ENCODE data around the gene RPE65.

DNA sequence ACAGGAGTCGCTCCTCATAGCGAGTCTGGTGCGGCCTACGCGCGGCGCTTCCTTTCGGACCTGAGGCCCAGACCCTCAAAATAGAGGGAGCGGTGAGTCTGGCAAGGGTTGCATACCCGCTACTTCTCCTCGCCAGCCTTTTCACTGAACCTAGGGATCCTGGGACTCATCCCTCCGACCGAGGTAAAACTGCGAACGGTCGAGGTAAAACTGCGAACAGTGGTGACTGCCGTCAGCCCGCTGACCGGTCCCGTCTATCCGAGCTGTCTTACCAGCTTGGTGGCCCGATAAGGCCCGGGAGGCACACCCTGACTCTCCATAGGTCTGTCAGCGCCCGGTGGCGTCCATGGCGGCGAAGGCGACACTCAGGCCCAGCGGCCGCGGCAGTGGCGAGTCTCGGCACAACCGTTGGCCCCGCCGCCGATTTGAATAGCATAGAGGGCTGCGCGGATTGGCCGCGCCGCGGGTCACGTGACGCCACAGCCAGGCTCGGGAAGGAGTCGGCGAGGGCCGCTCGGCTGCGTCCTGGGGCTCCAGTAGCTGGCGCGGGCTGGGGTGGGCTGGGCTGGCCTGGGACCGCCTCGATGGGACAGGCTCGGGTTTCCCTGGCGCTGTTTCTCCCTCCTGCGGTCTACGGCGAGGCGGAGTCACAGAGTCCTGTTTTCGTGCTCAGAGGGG lies 47.1 kb upstream of the RPE65 start, which contains the start of gene DEPDC1:
- TF ChIP-seq, protein P1, sequence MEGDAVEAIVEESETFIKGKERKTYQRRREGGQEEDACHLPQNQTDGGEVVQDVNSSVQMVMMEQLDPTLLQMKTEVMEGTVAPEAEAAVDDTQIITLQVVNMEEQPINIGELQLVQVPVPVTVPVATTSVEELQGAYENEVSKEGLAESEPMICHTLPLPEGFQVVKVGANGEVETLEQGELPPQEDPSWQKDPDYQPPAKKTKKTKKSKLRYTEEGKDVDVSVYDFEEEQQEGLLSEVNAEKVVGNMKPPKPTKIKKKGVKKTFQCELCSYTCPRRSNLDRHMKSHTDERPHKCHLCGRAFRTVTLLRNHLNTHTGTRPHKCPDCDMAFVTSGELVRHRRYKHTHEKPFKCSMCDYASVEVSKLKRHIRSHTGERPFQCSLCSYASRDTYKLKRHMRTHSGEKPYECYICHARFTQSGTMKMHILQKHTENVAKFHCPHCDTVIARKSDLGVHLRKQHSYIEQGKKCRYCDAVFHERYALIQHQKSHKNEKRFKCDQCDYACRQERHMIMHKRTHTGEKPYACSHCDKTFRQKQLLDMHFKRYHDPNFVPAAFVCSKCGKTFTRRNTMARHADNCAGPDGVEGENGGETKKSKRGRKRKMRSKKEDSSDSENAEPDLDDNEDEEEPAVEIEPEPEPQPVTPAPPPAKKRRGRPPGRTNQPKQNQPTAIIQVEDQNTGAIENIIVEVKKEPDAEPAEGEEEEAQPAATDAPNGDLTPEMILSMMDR (optimal IDR thresholded peaks at IDR 0.05 in 1 of 3, IDR thresholded peaks at IDR 0.05 in 1 of 3, conservative IDR thresholded peaks at IDR 0.05 in 1 of 3; ENCODE audit: extremely low read depth in 1 of 3, insufficient read depth in 2 of 3, low read length in 3 of 3), result no peak
- no peak for TF ChIP-seq EZH2 (IDR thresholded peaks at IDR 0.05; ENCODE audit: low read length)
